Effector memory CD8-positive, alpha-beta T cell (primary cell): ENCODE data around the gene CRELD1.
A peak's percentile ranks its signal among the peaks of the same experiment; 100 is the strongest.
"Not testable (repeated sequence)": the region's sequence is repeated elsewhere in the genome, so short reads cannot be mapped to it uniquely, and the experiment has no call there.

Experiments used
- ATAC-seq: fragments of 150-1000 bp; cut with Tn5 transposase; replicated peaks from 2 replicates; pipeline ENCODE4 v1.10.0; 2021; ENCODE audit warnings: mild to moderate bottlenecking, moderate library complexity
- DNase-seq, 3 experiments: peaks; one replicate each; pipeline ENCODE4 v3.0.0; 2021
- H3K27ac Mint-ChIP-seq, 2 donors: one replicate each; pipeline ENCODE4 v1.8.0; 2022; ENCODE audit warnings: mild to moderate bottlenecking in 2 of 2, mixed read lengths in 2 of 2, moderate library complexity in 2 of 2
- H3K27me3 Mint-ChIP-seq, 2 donors: one replicate each; pipeline ENCODE4 v1.8.0; 2022; ENCODE audit warnings: mixed read lengths in 2 of 2
- H3K36me3 Mint-ChIP-seq: one replicate; pipeline ENCODE4 v1.8.0; 2022; ENCODE audit warnings: mild to moderate bottlenecking, moderate library complexity, mixed read lengths; ENCODE audit not compliant: insufficient read depth
- H3K4me1 Mint-ChIP-seq, 2 donors: one replicate each; pipeline ENCODE4 v1.8.0; 2022; ENCODE audit warnings: low read depth in 2 of 2, mixed read lengths in 2 of 2
- H3K4me3 Mint-ChIP-seq, 2 donors: one replicate each; pipeline ENCODE4 v1.8.0; 2022; ENCODE audit warnings: mild to moderate bottlenecking in 2 of 2, mixed read lengths in 2 of 2, moderate library complexity in 2 of 2
- H3K9me3 Mint-ChIP-seq, 2 donors: one replicate each; pipeline ENCODE4 v1.8.0; 2022; ENCODE audit warnings: mixed read lengths in 2 of 2

The CRELD1 gene

GRCh38 chr3:9897408-9898372, 35.9 kb upstream of the CRELD1 start:
- H3K27ac Mint-ChIP-seq: peak overlapping the region; percentile 5 to 57
- peaks cover 32 to 37% of the 10 kb centered on the region in 2 donors for H3K4me1 Mint-ChIP-seq
- H3K9me3 Mint-ChIP-seq: no peaks in the 10 kb centered on the region
- no peak overlapping the region for H3K4me3 Mint-ChIP-seq
- H3K27me3 Mint-ChIP-seq: no peaks in the 10 kb centered on the region
- no peak for ATAC-seq
- peaks cover 7% of the 10 kb centered on the region for H3K36me3 Mint-ChIP-seq
- no peak for DNase-seq

GRCh38 chr3:9898467-9899241, 35.0 kb upstream of the CRELD1 start:
- DNase-seq (no peak), ATAC-seq (no peak)
- Mint-ChIP-seq H3K36me3 (peaks cover 4% of the 10 kb centered on the region), H3K4me1 (peaks cover 31 to 34% of the 10 kb centered on the region in 2 donors), H3K9me3 (no peaks in the 10 kb centered on the region), H3K4me3 (no peak overlapping the region), H3K27me3 (no peaks in the 10 kb centered on the region), H3K27ac (peak overlapping the region in 1 of 2 donors; percentile 5)

- Mint-ChIP-seq H3K27me3 (no peaks in the 10 kb centered on the region), H3K4me1 (peaks cover 28% of the 10 kb centered on the region in 2 donors), H3K9me3 (no peaks in the 10 kb centered on the region), H3K36me3 (peaks cover 4% of the 10 kb centered on the region), H3K4me3 (no peak overlapping the region), H3K27ac (no peak overlapping the region)
- ATAC-seq (no peak), DNase-seq (no peak)
Measured at GRCh38 chr3:9899289-9899791, 34.3 kb upstream of the CRELD1 start.

GRCh38 chr3:9900965-9901415, 32.6 kb upstream of the CRELD1 start:
- H3K36me3 Mint-ChIP-seq, H3K27me3 Mint-ChIP-seq, DNase-seq, H3K9me3 Mint-ChIP-seq, ATAC-seq: not testable (repeated sequence)
- Mint-ChIP-seq H3K4me3 (peak overlapping the region in 1 of 2 donors; percentile 86), H3K27ac (peak overlapping the region; percentile 13 to 90), H3K4me1 (peaks cover 19 to 21% of the 10 kb centered on the region in 2 donors)

GRCh38 chr3:9901967-9902366, 31.7 kb upstream of the CRELD1 start:
- ATAC-seq (peak; percentile 75), DNase-seq (peak in 2 of 3 experiments; percentile 35)
- peak overlapping the region; percentile 49 to 90 for H3K27ac Mint-ChIP-seq
- H3K36me3 Mint-ChIP-seq: peaks cover 3% of the 10 kb centered on the region
- H3K9me3 Mint-ChIP-seq: no peaks in the 10 kb centered on the region
- peak overlapping the region; percentile 37 to 86 for H3K4me3 Mint-ChIP-seq
- H3K27me3 Mint-ChIP-seq: no peaks in the 10 kb centered on the region
- H3K4me1 Mint-ChIP-seq: peaks cover 19 to 21% of the 10 kb centered on the region in 2 donors

- peak within 1 kb of the TSS; percentile 37 to 86 for H3K4me3 Mint-ChIP-seq
- H3K27me3 Mint-ChIP-seq: no peaks in the 10 kb centered on the region
- peak within 1 kb of the TSS; percentile 49 to 90 for H3K27ac Mint-ChIP-seq
- DNase-seq (no peak), ATAC-seq (peak; percentile 77)
- H3K9me3 Mint-ChIP-seq: no peaks in the 10 kb centered on the region
- peaks cover 19 to 21% of the 10 kb centered on the region in 2 donors for H3K4me1 Mint-ChIP-seq
- H3K36me3 Mint-ChIP-seq: peaks cover 3% of the 10 kb centered on the region
Measured at GRCh38 chr3:9902372-9903237, 31.0 kb upstream of the CRELD1 start, which contains the start of gene IL17RE. Gene IL17RE, plus strand, starts transcription at chr3:9902848. Its CDS starts 85 bp downstream, at chr3:9902933.

- Mint-ChIP-seq H3K4me1 (peaks cover 17 to 18% of the 10 kb centered on the region in 2 donors), H3K9me3 (no peaks in the 10 kb centered on the region), H3K27ac (peak overlapping the region; percentile 35 to 90), H3K27me3 (no peaks in the 10 kb centered on the region), H3K4me3 (peak overlapping the region; percentile 37 to 86), H3K36me3 (peaks cover 6% of the 10 kb centered on the region)
- ATAC-seq: no peak
- DNase-seq: no peak
Measured at GRCh38 chr3:9903238-9903624, 30.4 kb upstream of the CRELD1 start.

GRCh38 chr3:9903904-9904303, 29.7 kb upstream of the CRELD1 start:
- H3K36me3 Mint-ChIP-seq: peaks cover 6% of the 10 kb centered on the region
- peak overlapping the region; percentile 35 to 90 for H3K27ac Mint-ChIP-seq
- DNase-seq (no peak), ATAC-seq (no peak)
- no peaks in the 10 kb centered on the region for H3K9me3 Mint-ChIP-seq
- H3K4me3 Mint-ChIP-seq: peak overlapping the region in 1 of 2 donors; percentile 86
- peaks cover 13 to 14% of the 10 kb centered on the region in 2 donors for H3K4me1 Mint-ChIP-seq
- H3K27me3 Mint-ChIP-seq: no peaks in the 10 kb centered on the region

GRCh38 chr3:9906480-9906879, 27.2 kb upstream of the CRELD1 start:
- H3K4me1 Mint-ChIP-seq: peaks cover 10 to 14% of the 10 kb centered on the region in 2 donors
- DNase-seq (no peak), ATAC-seq (no peak)
- H3K36me3 Mint-ChIP-seq: peaks cover 6% of the 10 kb centered on the region
- no peak overlapping the region for H3K27ac Mint-ChIP-seq
- no peak overlapping the region for H3K4me3 Mint-ChIP-seq
- H3K27me3 Mint-ChIP-seq: no peaks in the 10 kb centered on the region
- no peaks in the 10 kb centered on the region for H3K9me3 Mint-ChIP-seq

- ATAC-seq (no peak), DNase-seq (no peak)
- Mint-ChIP-seq H3K27ac (no peak overlapping the region), H3K4me1 (peaks cover 4 to 16% of the 10 kb centered on the region in 2 donors), H3K4me3 (no peak overlapping the region), H3K9me3 (no peaks in the 10 kb centered on the region), H3K36me3 (peaks cover 9% of the 10 kb centered on the region), H3K27me3 (no peaks in the 10 kb centered on the region)
Measured at GRCh38 chr3:9908286-9908685, 25.3 kb upstream of the CRELD1 start.

- Mint-ChIP-seq H3K4me1 (peaks cover 4 to 13% of the 10 kb centered on the region in 2 donors), H3K9me3 (no peaks in the 10 kb centered on the region), H3K27ac (peak overlapping the region in 1 of 2 donors; percentile 4), H3K36me3 (peaks cover 9% of the 10 kb centered on the region), H3K4me3 (no peak overlapping the region), H3K27me3 (no peaks in the 10 kb centered on the region)
- DNase-seq (no peak), ATAC-seq (no peak)
Measured at GRCh38 chr3:9909221-9910013, 24.2 kb upstream of the CRELD1 start.

GRCh38 chr3:9911863-9912262, 21.8 kb upstream of the CRELD1 start:
- no peaks in the 10 kb centered on the region for H3K9me3 Mint-ChIP-seq
- DNase-seq (no peak), ATAC-seq (no peak)
- H3K36me3 Mint-ChIP-seq: peaks cover 6% of the 10 kb centered on the region
- peak overlapping the region in 1 of 2 donors; percentile 66 for H3K27ac Mint-ChIP-seq
- no peaks in the 10 kb centered on the region for H3K27me3 Mint-ChIP-seq
- H3K4me3 Mint-ChIP-seq: peak overlapping the region in 1 of 2 donors; percentile 36
- H3K4me1 Mint-ChIP-seq: peaks cover 9 to 18% of the 10 kb centered on the region in 2 donors
